ENCODE data around the gene WDR43.
A peak's percentile ranks its signal among the peaks of the same experiment; 100 is the strongest.

Gene WDR43

GRCh38 chr2:28894470-28895188, at the start of gene WDR43:
TSS of gene WDR43 (plus strand) at chr2:28894667. CDS start at chr2:28894699, 32 bp downstream.
- DNase-seq (ENCODE audit: extremely low spot score), result peak; percentile 97
- TF ChIP-seq SUZ12 (IDR thresholded peaks at IDR 0.05) (no peak), FOXA1 (IDR thresholded peaks at IDR 0.05) (no peak), ARNT (IDR thresholded peaks at IDR 0.05) (no peak), HDGF (IDR thresholded peaks at IDR 0.05; ENCODE audit: borderline replicate concordance) (no peak), NFRKB (IDR thresholded peaks at IDR 0.05) (peak; percentile 62), BHLHE40 (IDR thresholded peaks at IDR 0.05; ENCODE audit: borderline replicate concordance) (no peak), FOXK2 (IDR thresholded peaks at IDR 0.05) (no peak), CTBP1 (IDR thresholded peaks at IDR 0.05; ENCODE audit: borderline replicate concordance) (no peak), SP1 (IDR thresholded peaks at IDR 0.05) (no peak), ELF4 (IDR thresholded peaks at IDR 0.05) (peak; percentile 68), ZNF384 (IDR thresholded peaks at IDR 0.05) (0 out of 2 replicates have a peak, but pooled peaks have one; percentile 16), LEF1 (IDR thresholded peaks at IDR 0.05; ENCODE audit: borderline replicate concordance) (no peak; the same call in 1 of the 2 replicates), L3MBTL2 (conservative IDR thresholded peaks at IDR 0.05) (peak; percentile 68), TARDBP (IDR thresholded peaks at IDR 0.05) (no peak), FOXM1 (IDR thresholded peaks at IDR 0.05; ENCODE audit: borderline replicate concordance) (0 out of 2 replicates have a peak, but pooled peaks have one; percentile 57)
- TF ChIP-seq, protein P1, sequence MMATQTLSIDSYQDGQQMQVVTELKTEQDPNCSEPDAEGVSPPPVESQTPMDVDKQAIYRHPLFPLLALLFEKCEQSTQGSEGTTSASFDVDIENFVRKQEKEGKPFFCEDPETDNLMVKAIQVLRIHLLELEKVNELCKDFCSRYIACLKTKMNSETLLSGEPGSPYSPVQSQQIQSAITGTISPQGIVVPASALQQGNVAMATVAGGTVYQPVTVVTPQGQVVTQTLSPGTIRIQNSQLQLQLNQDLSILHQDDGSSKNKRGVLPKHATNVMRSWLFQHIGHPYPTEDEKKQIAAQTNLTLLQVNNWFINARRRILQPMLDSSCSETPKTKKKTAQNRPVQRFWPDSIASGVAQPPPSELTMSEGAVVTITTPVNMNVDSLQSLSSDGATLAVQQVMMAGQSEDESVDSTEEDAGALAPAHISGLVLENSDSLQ (IDR thresholded peaks at IDR 0.05), result 0 out of 2 replicates have a peak, but pooled peaks have one; percentile 3
- ChIA-PET CTCF (no interaction called here), POLR2A (interaction anchor here (1.1 to 3.8 kb wide), 5 partner anchors 11 to 34 kb away, joined by 3 to 22 read pairs (median 4); partner anchors contain the start of gene TRMT61B)

- ChIA-PET CTCF (no interaction called here), POLR2A (no interaction called here)
- TF ChIP-seq CTBP1 (IDR thresholded peaks at IDR 0.05; ENCODE audit: borderline replicate concordance) (no peak), ARNT (IDR thresholded peaks at IDR 0.05) (no peak), BHLHE40 (IDR thresholded peaks at IDR 0.05; ENCODE audit: borderline replicate concordance) (no peak), LEF1 (IDR thresholded peaks at IDR 0.05; ENCODE audit: borderline replicate concordance) (no peak), FOXK2 (IDR thresholded peaks at IDR 0.05) (no peak), ZNF384 (IDR thresholded peaks at IDR 0.05) (no peak), L3MBTL2 (conservative IDR thresholded peaks at IDR 0.05) (no peak), HDGF (IDR thresholded peaks at IDR 0.05; ENCODE audit: borderline replicate concordance) (no peak), NFRKB (IDR thresholded peaks at IDR 0.05) (no peak), SUZ12 (IDR thresholded peaks at IDR 0.05) (no peak), TARDBP (IDR thresholded peaks at IDR 0.05) (no peak), FOXA1 (IDR thresholded peaks at IDR 0.05) (no peak)
- TF ChIP-seq, protein P1 (IDR thresholded peaks at IDR 0.05), result no peak
- DNase-seq (ENCODE audit: extremely low spot score), result no peak
Measured at GRCh38 chr2:28855193-28855592, 39.3 kb upstream of the WDR43 start.

DNA sequence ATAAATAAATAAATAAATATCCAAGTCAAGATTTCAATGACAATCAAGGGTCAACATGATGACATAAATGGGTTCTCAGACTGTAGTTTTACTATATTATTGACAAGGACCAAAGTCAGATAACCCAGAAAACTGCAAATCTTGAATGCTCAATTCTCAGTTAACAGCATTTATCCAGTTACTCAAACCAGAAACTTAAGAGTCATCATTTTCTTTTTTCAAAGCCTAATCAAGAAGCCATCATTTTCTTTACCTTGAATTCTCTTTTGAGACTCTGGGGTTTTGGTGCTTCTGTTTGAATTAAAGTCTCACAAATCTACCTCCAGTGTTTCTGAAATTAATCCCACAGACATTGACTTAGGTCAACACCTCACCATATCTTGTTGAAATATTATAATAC, 38.5 kb upstream of the WDR43 start:
- TF ChIP-seq BHLHE40 (IDR thresholded peaks at IDR 0.05; ENCODE audit: borderline replicate concordance) (no peak), SP1 (IDR thresholded peaks at IDR 0.05) (no peak), FOXM1 (IDR thresholded peaks at IDR 0.05; ENCODE audit: borderline replicate concordance) (no peak), TARDBP (IDR thresholded peaks at IDR 0.05) (no peak), L3MBTL2 (conservative IDR thresholded peaks at IDR 0.05) (no peak), HDGF (IDR thresholded peaks at IDR 0.05; ENCODE audit: borderline replicate concordance) (no peak), NFRKB (IDR thresholded peaks at IDR 0.05) (no peak), FOXA1 (IDR thresholded peaks at IDR 0.05) (no peak), CTBP1 (IDR thresholded peaks at IDR 0.05; ENCODE audit: borderline replicate concordance) (no peak), SUZ12 (IDR thresholded peaks at IDR 0.05) (no peak), ELF4 (IDR thresholded peaks at IDR 0.05) (no peak), ZNF384 (IDR thresholded peaks at IDR 0.05) (no peak), ARNT (IDR thresholded peaks at IDR 0.05) (no peak), FOXK2 (IDR thresholded peaks at IDR 0.05) (no peak), LEF1 (IDR thresholded peaks at IDR 0.05; ENCODE audit: borderline replicate concordance) (no peak)
- TF ChIP-seq, protein P1 (IDR thresholded peaks at IDR 0.05), result no peak
- no peak for DNase-seq (ENCODE audit: extremely low spot score)
- POLR2A ChIA-PET, result no interaction called here
- CTCF ChIA-PET, result no interaction called here

DNA sequence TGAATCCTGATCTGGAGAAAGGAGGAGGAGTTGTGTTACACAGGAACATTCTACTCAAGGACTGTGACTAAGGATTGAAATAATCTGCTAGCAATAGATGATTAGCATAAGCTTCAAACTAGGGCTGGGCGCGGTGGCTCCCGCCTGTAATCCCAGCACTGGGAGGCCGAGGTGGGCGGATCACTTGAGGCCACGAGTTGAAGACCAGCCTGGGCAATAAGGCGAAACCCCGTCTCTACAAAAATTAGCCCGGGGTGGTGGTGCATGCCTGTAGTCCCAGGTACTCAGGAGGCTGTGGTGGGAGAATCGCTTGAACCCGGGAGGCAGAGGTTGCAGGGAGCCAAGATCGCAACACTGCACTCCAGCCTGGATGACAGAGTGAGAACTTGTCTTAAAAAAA, 25.9 kb upstream of the WDR43 start:
- POLR2A ChIA-PET, result interaction anchor here (2.0 to 3.3 kb wide), 2 partner anchors 27 to 40 kb away, joined by 5 to 22 read pairs; partner anchors contain the start of gene WDR43
- CTCF ChIA-PET, result interaction anchor here (0.7 kb wide), 1 partner anchor 50 kb away, joined by 3 read pairs; no protein-coding TSS in a partner anchor
- TF ChIP-seq, protein P1 (IDR thresholded peaks at IDR 0.05), result no peak
- TF ChIP-seq BHLHE40 (IDR thresholded peaks at IDR 0.05; ENCODE audit: borderline replicate concordance), result no peak
- TF ChIP-seq HDGF (IDR thresholded peaks at IDR 0.05; ENCODE audit: borderline replicate concordance), result no peak
- no peak for TF ChIP-seq ZNF384 (IDR thresholded peaks at IDR 0.05)
- no peak for TF ChIP-seq LEF1 (IDR thresholded peaks at IDR 0.05; ENCODE audit: borderline replicate concordance)
- no peak for TF ChIP-seq ELF4 (IDR thresholded peaks at IDR 0.05)
- TF ChIP-seq FOXK2 (IDR thresholded peaks at IDR 0.05), result no peak
- no peak for DNase-seq (ENCODE audit: extremely low spot score)
